Chondrocyte (in vitro differentiated cells): ENCODE results near the gene DPP10. TPM values are rescaled to one million over a fixed set of nuclear protein-coding genes. Genes with fewer than 3 reads are reported as not detected.
"Not testable (repeated sequence)": the region's sequence is repeated elsewhere in the genome, so short reads cannot be mapped to it uniquely, and the experiment has no call there.

Experiments used
- DNase-seq: peaks from one replicate; pipeline ENCODE4 v3.0.0; 2021; ENCODE audit warnings: mixed read lengths, low spot score
- H3K27ac Mint-ChIP-seq: one replicate; pipeline ENCODE4 v1.8.0; 2021; ENCODE audit warnings: mild to moderate bottlenecking, moderate library complexity, mixed read lengths; ENCODE audit not compliant: unreplicated experiment
- H3K27me3 Mint-ChIP-seq: 2 replicates; pipeline ENCODE4 v1.8.0; 2021; ENCODE audit warnings: low read depth, mixed read lengths
- H3K36me3 Mint-ChIP-seq: 2 replicates; pipeline ENCODE4 v1.8.0; 2021; ENCODE audit warnings: low read depth, mixed read lengths
- H3K4me1 Mint-ChIP-seq: 2 replicates; pipeline ENCODE4 v1.8.0; 2021; ENCODE audit warnings: low read depth, mild to moderate bottlenecking, mixed read lengths
- H3K4me3 Mint-ChIP-seq: one replicate; pipeline ENCODE4 v1.8.0; 2021; ENCODE audit warnings: mild to moderate bottlenecking, moderate library complexity, mixed read lengths; ENCODE audit not compliant: unreplicated experiment
- H3K9me3 Mint-ChIP-seq: 2 replicates; pipeline ENCODE4 v1.8.0; 2021; ENCODE audit warnings: low read depth, mixed read lengths
- CTCF ChIP-seq: fragments of 200-600 bp; sonication (generic); IDR thresholded peaks from 2 replicates; pipeline ENCODE4 v1.5.0; 2021; ENCODE audit warnings: antibody characterized with exemption, mild to moderate bottlenecking, moderate library complexity
- total RNA-seq: library from RNA; stranded (reverse); gene quantifications from 3 replicates; pipeline ENCODE4 v1.2.1, GENCODE V29; 2021

DPP10 gene
- total RNA-seq, 1 donor from 2014 or later: not detected

GRCh38 chr2:114968748-114969400 is 526.4 kb downstream of the DPP10 start:
- no peaks in the 10 kb centered on the region for H3K36me3 Mint-ChIP-seq
- no peak for TF ChIP-seq CTCF
- peaks cover 3% of the 10 kb centered on the region for H3K9me3 Mint-ChIP-seq
- H3K27ac Mint-ChIP-seq: no peak overlapping the region
- no peaks in the 10 kb centered on the region for H3K27me3 Mint-ChIP-seq
- H3K4me1 Mint-ChIP-seq: no peaks in the 10 kb centered on the region
- no peak for DNase-seq
- no peak overlapping the region for H3K4me3 Mint-ChIP-seq

GRCh38 chr2:115004321-115004720 is 561.9 kb downstream of the DPP10 start:
- not testable (repeated sequence) for H3K27me3 Mint-ChIP-seq, H3K9me3 Mint-ChIP-seq, H3K36me3 Mint-ChIP-seq, H3K4me3 Mint-ChIP-seq, DNase-seq, H3K4me1 Mint-ChIP-seq, H3K27ac Mint-ChIP-seq

GRCh38 chr2:115011721-115012120 is 569.3 kb downstream of the DPP10 start:
- Mint-ChIP-seq H3K4me1 (no peaks in the 10 kb centered on the region), H3K4me3 (no peak overlapping the region), H3K36me3 (no peaks in the 10 kb centered on the region), H3K27ac (no peak overlapping the region), H3K27me3 (no peaks in the 10 kb centered on the region), H3K9me3 (peaks cover 23% of the 10 kb centered on the region)
- TF ChIP-seq CTCF: no peak
- no peak for DNase-seq

- H3K9me3 Mint-ChIP-seq: peaks cover 37% of the 10 kb centered on the region
- H3K27me3 Mint-ChIP-seq, H3K36me3 Mint-ChIP-seq, DNase-seq, H3K27ac Mint-ChIP-seq, H3K4me3 Mint-ChIP-seq, H3K4me1 Mint-ChIP-seq: not testable (repeated sequence)
Observed at GRCh38 chr2:115022013-115022412, 579.6 kb downstream of the DPP10 start.

- H3K9me3 Mint-ChIP-seq: peaks cover 12% of the 10 kb centered on the region
- H3K27me3 Mint-ChIP-seq: no peaks in the 10 kb centered on the region
- no peaks in the 10 kb centered on the region for H3K36me3 Mint-ChIP-seq
- no peak overlapping the region for H3K4me3 Mint-ChIP-seq
- no peak overlapping the region for H3K27ac Mint-ChIP-seq
- no peaks in the 10 kb centered on the region for H3K4me1 Mint-ChIP-seq
- no peak for TF ChIP-seq CTCF
- no peak for DNase-seq
Observed at GRCh38 chr2:115034801-115035200, 592.4 kb downstream of the DPP10 start.

- Mint-ChIP-seq H3K27me3 (no peaks in the 10 kb centered on the region), H3K36me3 (no peaks in the 10 kb centered on the region), H3K4me3 (no peak overlapping the region), H3K27ac (no peak overlapping the region), H3K4me1 (no peaks in the 10 kb centered on the region), H3K9me3 (peaks cover 8% of the 10 kb centered on the region)
- DNase-seq: no peak
- no peak for TF ChIP-seq CTCF
Observed at GRCh38 chr2:115036818-115037217, 594.4 kb downstream of the DPP10 start.
